Transverse colon (tissue), 4 donors: ENCODE results near the gene VANGL1. TPM values are rescaled to one million over a fixed set of nuclear protein-coding genes. Genes with fewer than 3 reads are reported as not detected.
A peak's percentile ranks its signal among the peaks of the same experiment; 100 is the strongest.

Experiments
- DNase-seq: peaks from one replicate; pipeline ENCODE4 v3.0.0-alpha.2; 2019
- H3K27ac ChIP-seq, 4 donors: fragments of 200-600 bp; sonication (generic); 2 replicates each; pipeline ENCODE4 v1.5.1; 2016 to 2018; ENCODE audit warnings: inconsistent platforms in 4 of 4
- H3K27me3 ChIP-seq: fragments of 200-600 bp; sonication (generic); 2 replicates; pipeline ENCODE4 v1.5.1; 2017; ENCODE audit warnings: inconsistent platforms
- H3K36me3 ChIP-seq, 4 donors: fragments of 200-600 bp; sonication (generic); 2 replicates each; pipeline ENCODE4 v1.5.1; 2017 to 2019; ENCODE audit warnings: inconsistent platforms in 4 of 4
- H3K4me1 ChIP-seq, 4 donors: fragments of 200-600 bp; sonication (generic); 2 replicates each; pipeline ENCODE4 v1.5.1; 2017 to 2020; ENCODE audit warnings: inconsistent platforms in 4 of 4
- H3K4me3 ChIP-seq, 4 donors: fragments of 200-600 bp; sonication (generic); 1 replicate in 1 of 4; 2 replicates in 3 of 4; pipeline versions ENCODE4 v1.5.1 to v1.6.1; 2017 to 2019; ENCODE audit warnings: inconsistent platforms in 4 of 4
- H3K9me3 ChIP-seq, 2 donors: fragments of 200-600 bp; sonication (generic); 2 replicates each; pipeline ENCODE4 v1.5.1; 2017 to 2019; ENCODE audit warnings: inconsistent platforms in 2 of 2
- CTCF ChIP-seq, 5 experiments: fragments of 200-600 bp in 3 of 5; fragments of 450-650 bp in 2 of 5; sonication (generic) in 3 of 5; IDR thresholded peaks; 1 replicate in 2 of 5; 2 replicates in 3 of 5; pipeline ENCODE4 v1.5.1; 2016 to 2017; ENCODE audit warnings: antibody characterized with exemption in 5 of 5, inconsistent platforms in 3 of 5, mild to moderate bottlenecking in 2 of 5, moderate library complexity in 1 of 5
- EP300 ChIP-seq: sonication (generic); formaldehyde crosslinking; IDR thresholded peaks from one replicate; pipeline ENCODE4 v1.6.1; 2017; ENCODE audit warnings: antibody characterized with exemption, low read depth
- POLR2A ChIP-seq: fragments of 450-650 bp; IDR thresholded peaks from one replicate; pipeline ENCODE4 v1.6.1; 2016; ENCODE audit warnings: antibody characterized with exemption, mild to moderate bottlenecking, moderate library complexity
- POLR2AphosphoS5 ChIP-seq, 3 donors: sonication (generic); formaldehyde crosslinking; IDR thresholded peaks; one replicate each; pipeline ENCODE4 v1.6.1; 2016; ENCODE audit warnings: antibody characterized with exemption in 3 of 3
- whole genome bisulfite sequencing, 2 donors: methylation state at CpG; one replicate each; pipeline ENCODE4 v1.1.5; 2018; ENCODE audit warnings: low coverage in 1 of 2; 5-methylcytosine and 5-hydroxymethylcytosine counted together
- in situ Hi-C, 4 donors: fragments of 200-750 bp; cut with MboI; loops; one replicate each; pipeline versions ENCODE4 v1.15.0 to v1.15.1; 2017; ENCODE audit warnings: low sequenced_read_pairs in 3 of 4, low pct_ligation_motif_present in 1 of 4, low pct_unique_long_range_greater_than_20kb in 1 of 4
- intact Hi-C: fragments of 100-400 bp; cut with DNase I; formaldehyde crosslinking; loops from one replicate; pipeline ENCODE4 v1.15.1; 2023; ENCODE audit warnings: low total_unique reads
- total RNA-seq, 4 donors: library from RNA; depleted of rRNA; stranded (reverse); fragments of >200 nt; gene quantifications; one replicate each; pipeline ENCODE4 v1.1.0, GENCODE V29; 2016

Gene VANGL1
- total RNA-seq, 4 donors from 2014 or later: 5.6 to 26.9 (median 16.9) TPM

GRCh38 chr1:115668579-115668978 lies 26.8 kb downstream of the VANGL1 start:
- DNase-seq: no peak
- no peak overlapping the region for H3K4me3 ChIP-seq
- H3K36me3 ChIP-seq: peaks cover 0 to 10% (median 3%) of the 10 kb centered on the region in 4 donors
- in situ Hi-C loops: no loop called here
- peaks cover 11 to 23% (median 18%) of the 10 kb centered on the region in 4 donors for H3K4me1 ChIP-seq
- no peak for TF ChIP-seq EP300
- TF ChIP-seq POLR2AphosphoS5 (IDR thresholded peaks at IDR 0.05): no peak
- no peak for TF ChIP-seq POLR2A
- no peak for TF ChIP-seq CTCF (IDR thresholded peaks at IDR 0.05)
- H3K27ac ChIP-seq: peak overlapping the region in 1 of 4 donors; percentile 78
- H3K9me3 ChIP-seq: no peaks in the 10 kb centered on the region
- no peaks in the 10 kb centered on the region for H3K27me3 ChIP-seq
- 75 to 92% methylated on average over 1 of the region's 1 CpG for WGBS, 2 donors
- intact Hi-C loops: no loop called here

GRCh38 chr1:115669002-115669673 lies 27.4 kb downstream of the VANGL1 start:
- TF ChIP-seq CTCF (IDR thresholded peaks at IDR 0.05): no peak
- TF ChIP-seq POLR2A: no peak
- 83 to 93% methylated on average over 1 to 5 of the region's 5 CpGs for WGBS, 2 donors
- intact Hi-C loops: no loop called here
- Histone ChIP-seq H3K4me3 (no peak overlapping the region), H3K27ac (peak overlapping the region in 2 of 4 donors; percentile 73 to 78), H3K9me3 (no peaks in the 10 kb centered on the region), H3K27me3 (no peaks in the 10 kb centered on the region), H3K4me1 (peaks cover 11 to 27% (median 21%) of the 10 kb centered on the region in 4 donors), H3K36me3 (peaks cover 0 to 5% (median under 1%) of the 10 kb centered on the region in 4 donors)
- no peak for DNase-seq
- in situ Hi-C loops: no loop called here

- Histone ChIP-seq H3K4me3 (no peak overlapping the region), H3K9me3 (no peaks in the 10 kb centered on the region), H3K36me3 (no peaks in the 10 kb centered on the region), H3K4me1 (peaks cover 11 to 28% (median 22%) of the 10 kb centered on the region in 4 donors), H3K27ac (peak overlapping the region in 2 of 4 donors; percentile 73 to 78), H3K27me3 (no peaks in the 10 kb centered on the region)
- in situ Hi-C loops (no loop called here), intact Hi-C loops (no loop called here)
- no peak for DNase-seq
- 50% methylated on average over 1 of the region's 1 CpG; no CpG with 5 or more reads in 1 of the 2 donors for WGBS, 2 donors
- TF ChIP-seq EP300 (no peak), POLR2AphosphoS5 (IDR thresholded peaks at IDR 0.05) (no peak), POLR2A (no peak), CTCF (IDR thresholded peaks at IDR 0.05) (no peak)
Observed at GRCh38 chr1:115669886-115670285, 28.1 kb downstream of the VANGL1 start.

- 42 to 50% methylated on average over 6 to 14 of the region's 14 CpGs for WGBS, 2 donors
- Histone ChIP-seq H3K27ac (peak overlapping the region; percentile 49 to 78 (median 68)), H3K4me1 (peaks cover 11 to 28% (median 22%) of the 10 kb centered on the region in 4 donors), H3K36me3 (no peaks in the 10 kb centered on the region), H3K9me3 (no peaks in the 10 kb centered on the region), H3K27me3 (no peaks in the 10 kb centered on the region), H3K4me3 (no peak overlapping the region)
- in situ Hi-C loops: no loop called here
- intact Hi-C loops: no loop called here
- TF ChIP-seq CTCF (IDR thresholded peaks at IDR 0.05) (no peak), POLR2A (no peak)
- no peak for DNase-seq
Observed at GRCh38 chr1:115670476-115671175, 28.9 kb downstream of the VANGL1 start.
